ENCODE results near the gene KIF24. TPM values are rescaled to one million over a fixed set of nuclear protein-coding genes. Genes with fewer than 3 reads are reported as not detected.

KIF24 gene
- total RNA-seq, 1 donor from 2014 or later = 0.89 TPM

DNA sequence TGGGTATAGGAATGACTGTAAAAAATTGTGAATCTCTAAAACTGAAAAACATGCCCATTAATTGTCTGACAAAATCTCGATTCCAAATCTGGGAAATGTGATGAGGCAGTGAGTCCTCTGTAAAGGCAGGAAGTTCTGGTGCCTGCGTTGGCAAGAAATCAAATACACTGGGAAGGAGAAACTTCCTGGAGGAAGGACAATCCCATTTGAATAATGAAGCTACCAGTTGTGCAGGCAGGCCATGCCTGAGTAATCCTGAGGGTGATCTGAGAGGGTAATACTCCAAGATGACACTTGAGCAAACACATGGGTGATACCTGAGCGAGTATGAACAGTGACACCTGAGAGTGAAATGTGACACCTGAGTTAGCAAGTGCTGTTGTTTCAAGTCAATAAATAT, 49.7 kb downstream of the KIF24 start:
- intact Hi-C loops (cut with DNase I) = no loop called here
- DNase-seq (ENCODE audit: low spot score) = no peak

Other genes starting within 250 kb of the KIF24 start
- 15.7 TPM for gene DCAF12, start 202.6 kb downstream of the KIF24 start, total RNA-seq
- gene UBAP1, start 150.2 kb downstream of the KIF24 start, total RNA-seq = 40.6 TPM
- 23.0 TPM for gene NUDT2, start 301 bp upstream of the KIF24 start, total RNA-seq
- 9.7 TPM for gene MYORG, start 47.6 kb upstream of the KIF24 start, total RNA-seq
- gene FAM219A, start 129.3 kb upstream of the KIF24 start, total RNA-seq = 39.1 TPM
- 0.30 TPM for gene DNAI1, start 129.5 kb upstream of the KIF24 start, total RNA-seq
- 1.3 TPM for gene ENHO, start 193.7 kb upstream of the KIF24 start, total RNA-seq